Mammary epithelial cell (primary cell): ENCODE data around the gene STK26.

Source experiments
- CTCF ChIP-seq, 2 donors: IDR thresholded peaks in 1 of 2; conservative IDR thresholded peaks in 1 of 2; 2 replicates each; pipeline ENCODE4 v1.5.1; 2011 to 2012; ENCODE audit warnings: inconsistent platforms in 2 of 2, low read length in 2 of 2, mild to moderate bottlenecking in 2 of 2, control low read depth in 1 of 2, low read depth in 1 of 2; ENCODE audit not compliant: insufficient read depth in 1 of 2; ENCODE audit errors: extremely low read depth in 1 of 2
- EZH2 ChIP-seq: IDR thresholded peaks from 2 replicates; pipeline ENCODE4 v1.6.1; 2012; ENCODE audit warnings: low read length, inconsistent platforms, borderline replicate concordance

GRCh38 chrX:132058975-132059374 lies 35.9 kb downstream of the STK26 start:
- no peak for TF ChIP-seq CTCF (conservative IDR thresholded peaks at IDR 0.05 in 1 of 2, IDR thresholded peaks at IDR 0.05 in 1 of 2; ENCODE audit: extremely low read depth in 1 of 2, insufficient read depth in 1 of 2, low read depth in 1 of 2, low read length in 2 of 2)
- TF ChIP-seq EZH2: no peak
